ENCODE measurements around the gene KCNQ1OT1. TPM values are rescaled to one million over a fixed set of nuclear protein-coding genes. Genes with fewer than 3 reads are reported as not detected.

The KCNQ1OT1 gene
- total RNA-seq, 1 experiment from 2014 or later = 2.7 TPM

DNA sequence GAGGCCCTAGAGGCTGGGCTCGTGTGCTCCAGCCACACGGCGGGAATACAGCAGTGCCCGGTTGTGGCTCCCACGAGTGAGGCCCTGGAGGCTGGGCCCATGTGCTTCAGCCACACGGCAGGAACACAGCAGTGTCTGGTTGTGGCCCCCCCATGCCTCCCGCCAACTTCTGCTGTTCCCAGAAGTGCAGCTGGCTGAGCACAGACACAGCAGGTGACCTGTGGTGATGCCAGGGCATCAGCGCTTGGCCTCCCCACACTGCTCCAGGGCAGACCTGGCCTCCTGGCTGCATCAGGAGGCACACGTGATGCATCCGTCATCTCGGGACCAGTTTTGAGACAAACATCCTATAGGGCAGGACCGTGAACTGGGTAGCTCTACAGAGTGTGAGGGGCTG, 110.3 kb downstream of the KCNQ1OT1 start:
- Histone ChIP-seq H2AFZ (ENCODE audit: low read length) (no peak overlapping the region), H3K36me3 (ENCODE audit: insufficient read depth, low read length) (no peaks in the 10 kb centered on the region), H3K9ac (ENCODE audit: low read length) (no peak overlapping the region), H3K27ac (ENCODE audit: low read length) (no peak overlapping the region), H3K9me2 (replicated peaks; ENCODE audit: insufficient read depth, low read length) (no peaks in the 10 kb centered on the region), H4K20me1 (ENCODE audit: insufficient read depth, low read depth, low read length) (no peaks in the 10 kb centered on the region), H3K9me3 (ENCODE audit: low read length) (no peaks in the 10 kb centered on the region), H3K79me2 (ENCODE audit: low read length) (no peaks in the 10 kb centered on the region), H3K4me1 (ENCODE audit: low read length) (no peaks in the 10 kb centered on the region), H3K4me3 (ENCODE audit: low read length) (no peak overlapping the region), H3K27me3 (ENCODE audit: low read length) (no peaks in the 10 kb centered on the region), H3K4me2 (ENCODE audit: low read depth, low read length, poor library complexity, severe bottlenecking) (no peak overlapping the region)
- no peak for DNase-seq

DNA sequence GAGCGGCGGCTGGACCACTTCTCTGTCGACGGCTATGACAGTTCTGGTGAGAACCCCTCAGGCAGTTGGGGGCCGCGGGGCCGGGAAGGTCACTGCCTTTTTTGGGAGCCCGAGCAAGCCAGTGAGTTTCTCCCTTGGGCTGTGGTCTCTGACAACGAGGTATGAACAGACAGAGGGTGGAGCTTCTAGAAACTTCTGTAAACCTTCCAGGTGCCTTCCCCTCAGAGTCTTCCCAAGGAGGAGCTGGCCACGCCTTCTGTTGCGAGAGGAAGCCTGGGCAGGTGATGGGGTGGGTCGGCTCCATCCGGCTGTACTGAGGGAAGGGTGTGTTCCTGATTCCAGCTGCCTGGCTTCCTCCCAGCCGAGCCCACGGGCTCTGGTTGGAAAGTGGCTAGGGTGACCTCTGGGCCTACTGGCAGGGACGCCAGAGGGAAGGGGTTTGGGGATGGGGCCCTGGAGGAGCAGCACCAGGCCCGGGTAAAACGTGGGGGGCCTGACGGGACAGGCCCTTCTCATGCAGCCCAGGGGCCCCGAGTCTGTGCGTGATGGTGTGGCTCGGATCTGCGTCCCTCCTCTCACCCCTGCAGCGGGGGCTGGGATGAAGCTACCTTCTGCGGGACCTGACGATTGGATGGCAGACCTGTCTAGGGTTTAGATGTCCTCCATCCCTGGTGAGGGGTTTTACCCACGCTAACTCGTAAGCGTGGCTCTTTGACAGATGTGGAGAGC, 110.8 kb downstream of the KCNQ1OT1 start:
- no peaks in the 10 kb centered on the region for H3K79me2 ChIP-seq (ENCODE audit: low read length)
- H3K4me3 ChIP-seq (ENCODE audit: low read length) = no peak overlapping the region
- no peak overlapping the region for H2AFZ ChIP-seq (ENCODE audit: low read length)
- H3K36me3 ChIP-seq (ENCODE audit: insufficient read depth, low read length) = no peaks in the 10 kb centered on the region
- H3K27ac ChIP-seq (ENCODE audit: low read length) = no peak overlapping the region
- H3K4me2 ChIP-seq (ENCODE audit: low read depth, low read length, poor library complexity, severe bottlenecking) = no peak overlapping the region
- no peaks in the 10 kb centered on the region for H3K9me3 ChIP-seq (ENCODE audit: low read length)
- H3K4me1 ChIP-seq (ENCODE audit: low read length) = no peaks in the 10 kb centered on the region
- H3K9me2 ChIP-seq (replicated peaks; ENCODE audit: insufficient read depth, low read length) = no peaks in the 10 kb centered on the region
- no peaks in the 10 kb centered on the region for H4K20me1 ChIP-seq (ENCODE audit: insufficient read depth, low read depth, low read length)
- no peak overlapping the region for H3K9ac ChIP-seq (ENCODE audit: low read length)
- no peaks in the 10 kb centered on the region for H3K27me3 ChIP-seq (ENCODE audit: low read length)
- no peak for DNase-seq

GRCh38 chr11:2587976-2588748, 111.6 kb downstream of the KCNQ1OT1 start:
- Histone ChIP-seq H3K27ac (ENCODE audit: low read length) (no peak overlapping the region), H3K27me3 (ENCODE audit: low read length) (no peaks in the 10 kb centered on the region), H3K36me3 (ENCODE audit: insufficient read depth, low read length) (no peaks in the 10 kb centered on the region), H3K9me2 (replicated peaks; ENCODE audit: insufficient read depth, low read length) (no peaks in the 10 kb centered on the region), H3K79me2 (ENCODE audit: low read length) (no peaks in the 10 kb centered on the region), H4K20me1 (ENCODE audit: insufficient read depth, low read depth, low read length) (no peaks in the 10 kb centered on the region), H2AFZ (ENCODE audit: low read length) (no peak overlapping the region), H3K9ac (ENCODE audit: low read length) (no peak overlapping the region), H3K4me1 (ENCODE audit: low read length) (no peaks in the 10 kb centered on the region), H3K9me3 (ENCODE audit: low read length) (no peaks in the 10 kb centered on the region), H3K4me3 (ENCODE audit: low read length) (no peak overlapping the region), H3K4me2 (ENCODE audit: low read depth, low read length, poor library complexity, severe bottlenecking) (no peak overlapping the region)
- DNase-seq = no peak

- Histone ChIP-seq H3K36me3 (ENCODE audit: insufficient read depth, low read length) (no peaks in the 10 kb centered on the region), H3K4me1 (ENCODE audit: low read length) (no peaks in the 10 kb centered on the region), H3K9ac (ENCODE audit: low read length) (no peak overlapping the region), H3K9me2 (replicated peaks; ENCODE audit: insufficient read depth, low read length) (no peaks in the 10 kb centered on the region), H3K79me2 (ENCODE audit: low read length) (no peaks in the 10 kb centered on the region), H4K20me1 (ENCODE audit: insufficient read depth, low read depth, low read length) (no peaks in the 10 kb centered on the region), H3K27me3 (ENCODE audit: low read length) (no peaks in the 10 kb centered on the region), H2AFZ (ENCODE audit: low read length) (no peak overlapping the region), H3K4me3 (ENCODE audit: low read length) (no peak overlapping the region), H3K4me2 (ENCODE audit: low read depth, low read length, poor library complexity, severe bottlenecking) (no peak overlapping the region), H3K27ac (ENCODE audit: low read length) (no peak overlapping the region), H3K9me3 (ENCODE audit: low read length) (no peaks in the 10 kb centered on the region)
- no peak for DNase-seq
Measured at GRCh38 chr11:2587132-2587930, 112.5 kb downstream of the KCNQ1OT1 start.

GRCh38 chr11:2586793-2587131, 113.0 kb downstream of the KCNQ1OT1 start:
- DNase-seq = no peak
- Histone ChIP-seq H3K9ac (ENCODE audit: low read length) (no peak overlapping the region), H3K4me1 (ENCODE audit: low read length) (no peaks in the 10 kb centered on the region), H3K36me3 (ENCODE audit: insufficient read depth, low read length) (no peaks in the 10 kb centered on the region), H3K79me2 (ENCODE audit: low read length) (no peaks in the 10 kb centered on the region), H3K9me3 (ENCODE audit: low read length) (no peaks in the 10 kb centered on the region), H3K4me3 (ENCODE audit: low read length) (no peak overlapping the region), H2AFZ (ENCODE audit: low read length) (no peak overlapping the region), H3K27me3 (ENCODE audit: low read length) (no peaks in the 10 kb centered on the region), H3K4me2 (ENCODE audit: low read depth, low read length, poor library complexity, severe bottlenecking) (no peak overlapping the region), H3K9me2 (replicated peaks; ENCODE audit: insufficient read depth, low read length) (no peaks in the 10 kb centered on the region), H4K20me1 (ENCODE audit: insufficient read depth, low read depth, low read length) (no peaks in the 10 kb centered on the region), H3K27ac (ENCODE audit: low read length) (no peak overlapping the region)

GRCh38 chr11:2586087-2586792, 113.6 kb downstream of the KCNQ1OT1 start:
- Histone ChIP-seq H3K27ac (ENCODE audit: low read length) (no peak overlapping the region), H3K36me3 (ENCODE audit: insufficient read depth, low read length) (no peaks in the 10 kb centered on the region), H3K9me3 (ENCODE audit: low read length) (no peaks in the 10 kb centered on the region), H3K9me2 (replicated peaks; ENCODE audit: insufficient read depth, low read length) (no peaks in the 10 kb centered on the region), H2AFZ (ENCODE audit: low read length) (no peak overlapping the region), H3K27me3 (ENCODE audit: low read length) (no peaks in the 10 kb centered on the region), H3K9ac (ENCODE audit: low read length) (no peak overlapping the region), H3K79me2 (ENCODE audit: low read length) (no peaks in the 10 kb centered on the region), H4K20me1 (ENCODE audit: insufficient read depth, low read depth, low read length) (no peaks in the 10 kb centered on the region), H3K4me1 (ENCODE audit: low read length) (no peaks in the 10 kb centered on the region), H3K4me3 (ENCODE audit: low read length) (no peak overlapping the region), H3K4me2 (ENCODE audit: low read depth, low read length, poor library complexity, severe bottlenecking) (no peak overlapping the region)
- no peak for DNase-seq

GRCh38 chr11:2585566-2586086, 114.2 kb downstream of the KCNQ1OT1 start:
- H2AFZ ChIP-seq (ENCODE audit: low read length) = no peak overlapping the region
- no peaks in the 10 kb centered on the region for H4K20me1 ChIP-seq (ENCODE audit: insufficient read depth, low read depth, low read length)
- H3K27me3 ChIP-seq (ENCODE audit: low read length) = no peaks in the 10 kb centered on the region
- no peaks in the 10 kb centered on the region for H3K9me2 ChIP-seq (replicated peaks; ENCODE audit: insufficient read depth, low read length)
- no peak overlapping the region for H3K9ac ChIP-seq (ENCODE audit: low read length)
- no peak overlapping the region for H3K4me3 ChIP-seq (ENCODE audit: low read length)
- no peaks in the 10 kb centered on the region for H3K9me3 ChIP-seq (ENCODE audit: low read length)
- H3K4me1 ChIP-seq (ENCODE audit: low read length) = no peaks in the 10 kb centered on the region
- no peaks in the 10 kb centered on the region for H3K36me3 ChIP-seq (ENCODE audit: insufficient read depth, low read length)
- no peak for DNase-seq
- H3K79me2 ChIP-seq (ENCODE audit: low read length) = no peaks in the 10 kb centered on the region
- H3K4me2 ChIP-seq (ENCODE audit: low read depth, low read length, poor library complexity, severe bottlenecking) = no peak overlapping the region
- no peak overlapping the region for H3K27ac ChIP-seq (ENCODE audit: low read length)

Data from Karpas-422 (cell line).